Activated CD4-positive, alpha-beta memory T cell treated with anti-CD3 and anti-CD28 coated beads for 36 hours (primary cell): Measurements from ENCODE around the gene WDR91. TPM values are rescaled to one million over a fixed set of nuclear protein-coding genes. Genes with fewer than 3 reads are reported as not detected.
"Not testable (repeated sequence)": the region's sequence is repeated elsewhere in the genome, so short reads cannot be mapped to it uniquely, and the experiment has no call there.

Experiments
- CTCF ChIA-PET: fragments of 350-600 bp; sonication (Branson Sonifier 250); formaldehyde crosslinking; loops from one replicate; lab custom pipeline; 2021; ENCODE audit warnings: antibody characterized with exemption, inconsistent platforms; lab: Charles Lee
- POLR2A ChIA-PET: fragments of 350-600 bp; sonication (Branson Sonifier 250); formaldehyde crosslinking; loops from one replicate; lab custom pipeline; 2021; ENCODE audit warnings: antibody characterized with exemption; lab: Charles Lee
- DNase-seq: peaks from one replicate; pipeline ENCODE4 v3.0.0-alpha.2; 2020
- H3K27ac Mint-ChIP-seq: one replicate; pipeline ENCODE4 v1.8.0; 2021; ENCODE audit warnings: mixed read lengths
- H3K27me3 Mint-ChIP-seq: one replicate; pipeline ENCODE4 v1.8.0; 2021; ENCODE audit warnings: mixed read lengths
- H3K36me3 Mint-ChIP-seq: one replicate; pipeline ENCODE4 v1.8.0; 2021; ENCODE audit warnings: mixed read lengths
- H3K4me1 Mint-ChIP-seq: one replicate; pipeline ENCODE4 v1.8.0; 2021; ENCODE audit warnings: low read depth, mixed read lengths
- H3K4me3 Mint-ChIP-seq: one replicate; pipeline ENCODE4 v1.8.0; 2021; ENCODE audit warnings: mild to moderate bottlenecking, mixed read lengths
- H3K9me3 Mint-ChIP-seq: one replicate; pipeline ENCODE4 v1.8.0; 2021; ENCODE audit warnings: mixed read lengths
- intact Hi-C: fragments of 100-400 bp; cut with micrococcal nuclease; formaldehyde crosslinking; loops from one replicate; pipeline ENCODE4 v1.15.1; 2023
- total RNA-seq, 2 experiments: library from RNA; stranded (reverse); gene quantifications; one replicate each; pipeline ENCODE4 v1.2.3, GENCODE V29; 2021

WDR91 gene
- total RNA-seq, 2 experiments from 2014 or later, result 10.3 to 11.0 TPM

GRCh38 chr7:135231686-135232085 lies 20.4 kb upstream of the WDR91 start:
- Mint-ChIP-seq H3K4me3 (no peak overlapping the region), H3K36me3 (no peaks in the 10 kb centered on the region), H3K9me3 (no peaks in the 10 kb centered on the region), H3K27ac (no peak overlapping the region), H3K4me1 (peaks cover 1% of the 10 kb centered on the region), H3K27me3 (no peaks in the 10 kb centered on the region)
- ChIA-PET CTCF (interaction anchor here (1.2 to 1.4 kb wide), 2 partner anchors 43 to 49 kb away, joined by 3 to 5 read pairs; no protein-coding TSS in a partner anchor), POLR2A (no interaction called here)
- intact Hi-C loops, result no loop called here
- no peak for DNase-seq

- DNase-seq, result no peak
- intact Hi-C loops, result no loop called here
- H3K27ac Mint-ChIP-seq, result no peak overlapping the region
- peaks cover 13% of the 10 kb centered on the region for H3K4me1 Mint-ChIP-seq
- H3K27me3 Mint-ChIP-seq, result no peaks in the 10 kb centered on the region
- H3K9me3 Mint-ChIP-seq, result no peaks in the 10 kb centered on the region
- ChIA-PET POLR2A (no interaction called here), CTCF (interaction anchor here (1.3 kb wide), 1 partner anchor 9 kb away, joined by 3 read pairs; no protein-coding TSS in a partner anchor)
- no peak overlapping the region for H3K4me3 Mint-ChIP-seq
- H3K36me3 Mint-ChIP-seq, result no peaks in the 10 kb centered on the region
These were observed 12.7 kb upstream of the WDR91 start for GRCh38 chr7:135224027-135224426.

GRCh38 chr7:135217645-135218509 lies 6.6 kb upstream of the WDR91 start:
- no peaks in the 10 kb centered on the region for H3K36me3 Mint-ChIP-seq
- POLR2A ChIA-PET, result no interaction called here
- H3K4me3 Mint-ChIP-seq, result no peak overlapping the region
- no peak overlapping the region for H3K27ac Mint-ChIP-seq
- intact Hi-C loops, result no loop called here
- CTCF ChIA-PET, result interaction anchor here (0.7 to 1.6 kb wide), 2 partner anchors 10 to 57 kb away, joined by 3 read pairs; no protein-coding TSS in a partner anchor
- no peak for DNase-seq
- no peaks in the 10 kb centered on the region for H3K9me3 Mint-ChIP-seq
- H3K4me1 Mint-ChIP-seq, result no peaks in the 10 kb centered on the region
- H3K27me3 Mint-ChIP-seq, result peaks cover 1% of the 10 kb centered on the region

- no peak overlapping the region for H3K4me3 Mint-ChIP-seq
- CTCF ChIA-PET, result no interaction called here
- H3K9me3 Mint-ChIP-seq, result no peaks in the 10 kb centered on the region
- POLR2A ChIA-PET, result no interaction called here
- no peak for DNase-seq
- H3K4me1 Mint-ChIP-seq, result peaks cover 3% of the 10 kb centered on the region
- no peak overlapping the region for H3K27ac Mint-ChIP-seq
- intact Hi-C loops, result no loop called here
- H3K27me3 Mint-ChIP-seq, result peaks cover 1% of the 10 kb centered on the region
- H3K36me3 Mint-ChIP-seq, result no peaks in the 10 kb centered on the region
These were observed 4.4 kb upstream of the WDR91 start for GRCh38 chr7:135215698-135216097.

- H3K27ac Mint-ChIP-seq, result no peak overlapping the region
- H3K27me3 Mint-ChIP-seq, result peaks cover 1% of the 10 kb centered on the region
- ChIA-PET POLR2A (no interaction called here), CTCF (interaction anchor here (0.7 to 1.8 kb wide), 2 partner anchors 20 to 59 kb away, joined by 3 to 5 read pairs; no protein-coding TSS in a partner anchor)
- no peak overlapping the region for H3K4me3 Mint-ChIP-seq
- no peaks in the 10 kb centered on the region for H3K36me3 Mint-ChIP-seq
- intact Hi-C loops, result no loop called here
- H3K9me3 Mint-ChIP-seq, result no peaks in the 10 kb centered on the region
- DNase-seq, result no peak
- H3K4me1 Mint-ChIP-seq, result peaks cover 6% of the 10 kb centered on the region
These were observed 3.9 kb upstream of the WDR91 start for GRCh38 chr7:135215180-135215579.

GRCh38 chr7:135213831-135214230 lies 2.5 kb upstream of the WDR91 start:
- Mint-ChIP-seq H3K4me1 (peaks cover 7% of the 10 kb centered on the region), H3K9me3 (no peaks in the 10 kb centered on the region), H3K4me3 (no peak overlapping the region), H3K36me3 (no peaks in the 10 kb centered on the region), H3K27ac (no peak overlapping the region), H3K27me3 (peaks cover under 1% of the 10 kb centered on the region)
- POLR2A ChIA-PET, result no interaction called here
- intact Hi-C loops, result loop anchor here (5.0 kb wide), 1 partner anchor 448 kb away; the partner anchor contains the start of gene STMP1
- CTCF ChIA-PET, result interaction anchor here (0.6 to 1.8 kb wide), 2 partner anchors 47 to 60 kb away, joined by 3 to 5 read pairs; no protein-coding TSS in a partner anchor
- DNase-seq, result no peak

GRCh38 chr7:135211946-135212685 lies 790 bp upstream of the WDR91 start:
- CTCF ChIA-PET, result interaction anchor here (1.3 kb wide), 1 partner anchor 43 kb away, joined by 3 read pairs; no protein-coding TSS in a partner anchor
- intact Hi-C loops, result loop anchor here (1.0 to 5.0 kb wide), 7 partner anchors 42 to 753 kb away; partner anchors contain the start of genes AGBL3, AKR1B1, CNOT4 and CYREN
- Mint-ChIP-seq H3K4me1 (peaks cover 20% of the 10 kb centered on the region), H3K27ac (peak overlapping the region; percentile 58), H3K4me3 (peak overlapping the region; percentile 93)
- POLR2A ChIA-PET, result interaction anchor here (1.1 to 2.6 kb wide), 5 partner anchors 16 to 64 kb away, joined by 4 to 10 read pairs (median 5); partner anchors contain the start of genes CYREN and TMEM140
- H3K27me3 Mint-ChIP-seq, H3K9me3 Mint-ChIP-seq, DNase-seq, H3K36me3 Mint-ChIP-seq: not testable (repeated sequence)

GRCh38 chr7:135210888-135211178 lies 493 bp downstream of the WDR91 start:
- H3K36me3 Mint-ChIP-seq, result peaks cover 8% of the 10 kb centered on the region
- H3K9me3 Mint-ChIP-seq, result no peaks in the 10 kb centered on the region
- ChIA-PET CTCF (interaction anchor here (0.6 to 1.6 kb wide), 5 partner anchors 42 to 664 kb away, joined by 3 to 6 read pairs (median 5); no protein-coding TSS in a partner anchor), POLR2A (interaction anchor here (0.6 to 2.6 kb wide), 7 partner anchors 14 to 452 kb away, joined by 3 to 10 read pairs (median 5); partner anchors contain the start of genes CYREN, STMP1 and TMEM140)
- no peaks in the 10 kb centered on the region for H3K27me3 Mint-ChIP-seq
- DNase-seq, result no peak
- intact Hi-C loops, result loop anchor here (1.0 to 5.0 kb wide), 8 partner anchors 41 to 752 kb away; partner anchors contain the start of genes AGBL3, AKR1B1, BPGM and CNOT4
- peaks cover 25% of the 10 kb centered on the region for H3K4me1 Mint-ChIP-seq
- H3K27ac Mint-ChIP-seq, result no peak overlapping the region
- H3K4me3 Mint-ChIP-seq, result peak overlapping the region; percentile 93

GRCh38 chr7:135209225-135209834 lies 2.0 kb downstream of the WDR91 start:
- Mint-ChIP-seq H3K36me3 (peaks cover 17% of the 10 kb centered on the region), H3K27me3 (no peaks in the 10 kb centered on the region), H3K4me1 (peaks cover 25% of the 10 kb centered on the region), H3K9me3 (no peaks in the 10 kb centered on the region), H3K4me3 (no peak overlapping the region), H3K27ac (no peak overlapping the region)
- no peak for DNase-seq
- intact Hi-C loops, result no loop called here
- ChIA-PET POLR2A (interaction anchor here (1.0 to 2.6 kb wide), 2 partner anchors 38 to 61 kb away, joined by 3 to 10 read pairs; partner anchors contain the start of genes CYREN and TMEM140), CTCF (interaction anchor here (0.6 to 1.1 kb wide), 4 partner anchors 223 to 413 kb away, joined by 3 read pairs; partner anchors contain the start of gene AGBL3)

GRCh38 chr7:135208102-135208793 lies 3.1 kb downstream of the WDR91 start:
- ChIA-PET CTCF (no interaction called here), POLR2A (no interaction called here)
- Mint-ChIP-seq H3K36me3 (peaks cover 27% of the 10 kb centered on the region), H3K27ac (no peak overlapping the region), H3K4me3 (no peak overlapping the region), H3K27me3 (no peaks in the 10 kb centered on the region), H3K4me1 (peaks cover 29% of the 10 kb centered on the region), H3K9me3 (no peaks in the 10 kb centered on the region)
- DNase-seq, result no peak
- intact Hi-C loops, result no loop called here
